Mesothelial cell of epicardium (in vitro differentiated cells): ENCODE results near the gene UBAP1. TPM values are rescaled to one million over a fixed set of nuclear protein-coding genes. Genes with fewer than 3 reads are reported as not detected.
"Not testable (repeated sequence)": the region's sequence is repeated elsewhere in the genome, so short reads cannot be mapped to it uniquely, and the experiment has no call there.

ENCODE experiments used
- DNase-seq, 2 experiments: peaks; one replicate each; pipeline ENCODE4 v3.0.0; 2021; ENCODE audit warnings: low spot score in 2 of 2; ENCODE audit not compliant: unreplicated experiment in 2 of 2
- H3K27ac Mint-ChIP-seq: 2 replicates; pipeline ENCODE4 v1.8.0; 2021; ENCODE audit warnings: mixed read lengths
- H3K27me3 Mint-ChIP-seq: 2 replicates; pipeline ENCODE4 v1.8.0; 2021; ENCODE audit warnings: low read depth, mixed read lengths
- H3K36me3 Mint-ChIP-seq: 2 replicates; pipeline ENCODE4 v1.8.0; 2021; ENCODE audit warnings: mixed read lengths
- H3K4me1 Mint-ChIP-seq: 2 replicates; pipeline ENCODE4 v1.8.0; 2021; ENCODE audit warnings: mixed read lengths
- H3K4me3 Mint-ChIP-seq: 2 replicates; pipeline ENCODE4 v1.8.0; 2021; ENCODE audit warnings: mild to moderate bottlenecking, moderate library complexity, mixed read lengths
- H3K9me3 Mint-ChIP-seq: 2 replicates; pipeline ENCODE4 v1.8.0; 2021; ENCODE audit warnings: mixed read lengths
- total RNA-seq: library from RNA; stranded (reverse); gene quantifications from 3 replicates; pipeline ENCODE4 v1.2.1, GENCODE V29; 2021
- TF ChIP-seq, protein P1 (sequence below): fragments of 200-600 bp; sonication (generic); IDR thresholded peaks from one replicate; pipeline ENCODE4 v1.5.0; 2021; ENCODE audit warnings: antibody characterized with exemption; ENCODE audit not compliant: unreplicated experiment

Gene UBAP1
- total RNA-seq, 1 donor from 2014 or later: 38.0 TPM

DNA sequence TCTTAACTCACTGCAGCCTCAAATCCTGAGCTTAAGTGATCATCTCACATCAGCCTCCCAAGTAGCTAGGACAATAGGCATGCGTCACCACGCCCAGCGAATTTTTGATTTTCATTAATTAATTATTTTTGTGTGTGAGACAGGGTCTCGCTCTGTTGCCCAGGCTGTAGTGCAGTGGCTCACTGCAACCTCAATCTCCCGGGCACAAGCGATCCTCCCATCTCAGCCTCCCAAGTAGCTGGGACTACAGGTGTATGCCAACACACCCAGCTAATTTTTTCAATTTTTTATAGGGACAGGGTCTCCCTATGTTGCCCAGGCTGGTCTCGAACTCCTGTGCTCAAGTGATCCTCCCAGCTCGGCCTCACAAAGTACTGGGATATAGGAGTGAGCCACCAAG is 41.4 kb downstream of the UBAP1 start:
- peaks cover 11% of the 10 kb centered on the region for H3K36me3 Mint-ChIP-seq
- no peaks in the 10 kb centered on the region for H3K27me3 Mint-ChIP-seq
- no peak overlapping the region for H3K27ac Mint-ChIP-seq
- no peak overlapping the region for H3K4me3 Mint-ChIP-seq
- H3K9me3 Mint-ChIP-seq: no peaks in the 10 kb centered on the region
- DNase-seq: no peak
- TF ChIP-seq, protein P1, sequence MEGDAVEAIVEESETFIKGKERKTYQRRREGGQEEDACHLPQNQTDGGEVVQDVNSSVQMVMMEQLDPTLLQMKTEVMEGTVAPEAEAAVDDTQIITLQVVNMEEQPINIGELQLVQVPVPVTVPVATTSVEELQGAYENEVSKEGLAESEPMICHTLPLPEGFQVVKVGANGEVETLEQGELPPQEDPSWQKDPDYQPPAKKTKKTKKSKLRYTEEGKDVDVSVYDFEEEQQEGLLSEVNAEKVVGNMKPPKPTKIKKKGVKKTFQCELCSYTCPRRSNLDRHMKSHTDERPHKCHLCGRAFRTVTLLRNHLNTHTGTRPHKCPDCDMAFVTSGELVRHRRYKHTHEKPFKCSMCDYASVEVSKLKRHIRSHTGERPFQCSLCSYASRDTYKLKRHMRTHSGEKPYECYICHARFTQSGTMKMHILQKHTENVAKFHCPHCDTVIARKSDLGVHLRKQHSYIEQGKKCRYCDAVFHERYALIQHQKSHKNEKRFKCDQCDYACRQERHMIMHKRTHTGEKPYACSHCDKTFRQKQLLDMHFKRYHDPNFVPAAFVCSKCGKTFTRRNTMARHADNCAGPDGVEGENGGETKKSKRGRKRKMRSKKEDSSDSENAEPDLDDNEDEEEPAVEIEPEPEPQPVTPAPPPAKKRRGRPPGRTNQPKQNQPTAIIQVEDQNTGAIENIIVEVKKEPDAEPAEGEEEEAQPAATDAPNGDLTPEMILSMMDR: no peak
- peaks cover 22% of the 10 kb centered on the region for H3K4me1 Mint-ChIP-seq

DNA sequence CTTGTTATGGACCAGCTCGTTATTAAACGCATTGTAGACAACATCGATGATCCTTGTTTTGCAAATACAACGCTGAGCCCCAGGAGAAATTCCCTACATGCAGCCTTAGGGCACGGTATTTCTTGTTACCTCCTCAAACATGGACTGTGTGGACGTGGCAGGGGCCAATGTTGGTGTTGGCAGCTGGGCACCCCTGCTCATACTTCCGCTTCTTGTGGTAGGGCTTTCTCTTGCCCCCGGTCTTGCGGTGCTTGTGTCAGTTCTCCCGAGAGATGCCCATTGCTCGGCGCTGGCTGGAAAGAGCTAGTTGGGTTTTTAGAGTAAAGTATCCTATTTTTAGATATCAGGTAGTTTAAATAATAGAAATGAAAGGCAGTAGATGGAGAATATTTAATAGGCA is 45.5 kb downstream of the UBAP1 start:
- DNase-seq: no peak
- TF ChIP-seq, protein P1: no peak
- no peak overlapping the region for H3K4me3 Mint-ChIP-seq
- H3K27ac Mint-ChIP-seq: no peak overlapping the region
- no peaks in the 10 kb centered on the region for H3K9me3 Mint-ChIP-seq
- H3K4me1 Mint-ChIP-seq: peaks cover 22% of the 10 kb centered on the region
- H3K36me3 Mint-ChIP-seq: peaks cover 11% of the 10 kb centered on the region
- H3K27me3 Mint-ChIP-seq: no peaks in the 10 kb centered on the region

DNA sequence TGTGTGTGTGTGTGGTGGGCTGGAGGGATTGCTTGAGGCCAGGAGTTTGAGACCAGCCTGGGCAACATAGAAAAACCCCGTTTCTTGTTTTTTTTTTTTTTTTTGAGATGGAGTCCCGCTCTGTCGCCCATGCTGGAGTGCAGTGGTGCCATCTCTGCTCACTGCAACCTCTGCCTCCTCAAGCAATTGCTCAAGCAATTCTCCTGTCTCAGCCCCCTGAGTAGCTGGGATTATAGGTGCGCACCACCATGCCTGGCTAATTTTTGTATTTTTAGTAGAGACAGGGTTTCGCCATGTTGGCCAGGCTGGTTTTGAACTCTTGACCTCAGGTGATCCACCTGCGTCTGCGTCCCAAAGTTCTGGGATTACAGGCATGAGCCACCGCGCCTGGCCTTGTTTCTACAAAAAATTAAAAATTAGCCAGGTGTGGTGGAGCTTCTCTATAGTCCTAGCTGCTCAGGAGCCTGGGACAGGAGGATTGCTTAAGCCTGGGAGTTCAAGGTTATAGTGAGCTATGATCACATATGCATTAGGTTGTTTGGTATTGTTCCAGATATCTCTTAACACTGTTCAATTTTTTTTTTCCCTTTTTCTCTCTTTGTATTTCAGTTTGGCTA is 47.4 kb downstream of the UBAP1 start:
- H3K4me3 Mint-ChIP-seq, DNase-seq, H3K27me3 Mint-ChIP-seq, H3K27ac Mint-ChIP-seq, H3K9me3 Mint-ChIP-seq: not testable (repeated sequence)
- Mint-ChIP-seq H3K36me3 (peaks cover 11% of the 10 kb centered on the region), H3K4me1 (peaks cover 16% of the 10 kb centered on the region)

DNA sequence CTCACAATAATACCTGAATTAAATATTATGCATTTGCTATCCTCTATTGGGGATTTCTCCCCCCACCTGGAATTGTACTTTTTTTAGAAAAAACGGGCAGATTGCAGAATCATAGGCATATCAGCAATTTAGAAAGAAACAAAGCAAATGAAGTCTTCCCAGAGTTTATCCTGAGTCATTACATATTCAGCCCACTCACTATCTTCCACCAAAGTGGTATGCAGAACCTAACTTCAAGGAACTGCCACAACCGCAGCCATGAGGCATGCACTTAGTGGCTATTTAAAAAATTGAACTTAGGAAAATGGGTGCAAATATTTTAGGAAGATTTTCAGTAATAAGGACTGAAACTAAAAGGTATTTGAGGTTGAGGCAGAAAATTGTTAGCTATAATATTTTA is 48.6 kb downstream of the UBAP1 start:
- Mint-ChIP-seq H3K36me3 (peaks cover 13% of the 10 kb centered on the region), H3K27ac (no peak overlapping the region), H3K9me3 (no peaks in the 10 kb centered on the region), H3K4me1 (peaks cover 5% of the 10 kb centered on the region), H3K4me3 (no peak overlapping the region), H3K27me3 (no peaks in the 10 kb centered on the region)
- TF ChIP-seq, protein P1: no peak
- DNase-seq: no peak

DNA sequence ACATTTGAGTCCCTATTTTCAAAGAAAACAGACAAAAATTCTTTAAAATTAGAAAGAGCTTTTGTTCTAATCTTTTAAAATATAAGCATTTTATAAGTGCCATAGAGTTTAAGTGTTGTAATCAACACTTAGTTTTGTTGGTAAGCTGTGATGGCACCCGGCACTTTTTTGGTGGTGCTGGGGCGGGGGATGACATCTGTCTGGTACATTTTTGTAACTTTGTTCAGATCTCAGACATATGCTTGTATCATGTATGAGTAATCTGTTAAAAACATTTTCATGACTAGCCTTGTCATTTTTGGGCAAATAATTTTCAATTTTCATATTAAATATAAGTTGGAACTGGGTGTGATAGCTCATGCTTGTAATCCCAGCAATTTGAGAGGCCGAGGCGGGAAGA is 51.7 kb downstream of the UBAP1 start:
- TF ChIP-seq, protein P1: no peak
- Mint-ChIP-seq H3K27ac (no peak overlapping the region), H3K9me3 (no peaks in the 10 kb centered on the region), H3K27me3 (no peaks in the 10 kb centered on the region), H3K4me3 (no peak overlapping the region), H3K36me3 (peaks cover 4% of the 10 kb centered on the region), H3K4me1 (no peaks in the 10 kb centered on the region)
- DNase-seq: no peak

DNA sequence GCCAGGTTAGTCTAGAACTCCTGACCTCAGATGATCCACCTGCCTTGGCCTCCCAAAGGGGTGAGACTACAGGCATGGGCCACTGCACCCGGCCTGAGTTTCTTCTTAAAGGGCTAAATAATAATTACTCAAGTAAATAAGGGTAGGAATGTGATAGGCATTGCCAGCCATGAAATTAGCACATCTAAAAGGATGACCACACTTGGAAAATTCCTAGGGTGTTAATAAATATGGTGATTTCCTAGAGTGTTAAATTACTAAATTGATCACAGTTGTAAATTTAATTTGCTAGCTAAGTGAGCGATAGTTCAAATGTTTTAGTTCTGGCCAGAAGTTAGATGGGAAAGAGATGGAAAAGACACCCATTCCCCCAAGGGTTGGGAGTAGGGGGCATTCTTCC is 53.4 kb downstream of the UBAP1 start:
- H3K9me3 Mint-ChIP-seq: no peaks in the 10 kb centered on the region
- H3K4me1 Mint-ChIP-seq: no peaks in the 10 kb centered on the region
- no peak overlapping the region for H3K27ac Mint-ChIP-seq
- no peaks in the 10 kb centered on the region for H3K27me3 Mint-ChIP-seq
- no peak overlapping the region for H3K4me3 Mint-ChIP-seq
- TF ChIP-seq, protein P1: no peak
- no peak for DNase-seq
- H3K36me3 Mint-ChIP-seq: peaks cover 13% of the 10 kb centered on the region
